ENCODE measurements around the gene P2RY14.

The P2RY14 gene
- long read RNA-seq, donor 1: 0 reads
- long read RNA-seq, donor 2: 0 reads
- long read RNA-seq, donor 3: 0 reads
- long read RNA-seq, donor 4: 0 reads
- long read RNA-seq, donor 5: 0 reads
- long read RNA-seq, donor 6, partial matches to known transcripts: 0 of 1 reads
- long read RNA-seq, donor 6, other reads (novel, unspliced or antisense): 0 of 1 reads
- long read RNA-seq, donor 7: 0 reads
- long read RNA-seq, donor 8, partial matches to known transcripts: 0 of 1 reads
- long read RNA-seq, donor 8, other reads (novel, unspliced or antisense): 0 of 1 reads

DNA sequence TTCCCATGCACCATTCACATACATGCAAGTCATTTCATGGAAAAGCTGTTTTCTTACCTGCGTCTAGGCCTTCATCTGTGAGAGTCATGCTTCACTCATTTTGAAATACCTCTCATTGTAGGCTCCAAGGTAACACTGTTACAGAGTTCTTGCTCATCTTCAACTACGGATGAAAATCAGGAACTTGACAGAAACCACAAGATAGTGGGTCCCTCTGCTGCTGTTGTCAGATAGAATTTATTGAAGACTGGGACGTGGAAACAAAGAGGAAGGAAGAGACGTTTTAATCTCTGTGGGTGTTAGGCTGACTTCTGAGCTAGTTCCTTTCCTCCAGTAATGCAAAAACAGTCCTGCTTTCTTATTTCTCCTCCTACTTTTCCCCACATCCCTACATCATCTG lies at the start of gene P2RY14:
Gene P2RY14 (minus strand): TSS at position 313 of the 400 bp plus-strand sequence. CDS start 64,226 bp downstream, outside the sequence.
- no peak for DNase-seq

DNA sequence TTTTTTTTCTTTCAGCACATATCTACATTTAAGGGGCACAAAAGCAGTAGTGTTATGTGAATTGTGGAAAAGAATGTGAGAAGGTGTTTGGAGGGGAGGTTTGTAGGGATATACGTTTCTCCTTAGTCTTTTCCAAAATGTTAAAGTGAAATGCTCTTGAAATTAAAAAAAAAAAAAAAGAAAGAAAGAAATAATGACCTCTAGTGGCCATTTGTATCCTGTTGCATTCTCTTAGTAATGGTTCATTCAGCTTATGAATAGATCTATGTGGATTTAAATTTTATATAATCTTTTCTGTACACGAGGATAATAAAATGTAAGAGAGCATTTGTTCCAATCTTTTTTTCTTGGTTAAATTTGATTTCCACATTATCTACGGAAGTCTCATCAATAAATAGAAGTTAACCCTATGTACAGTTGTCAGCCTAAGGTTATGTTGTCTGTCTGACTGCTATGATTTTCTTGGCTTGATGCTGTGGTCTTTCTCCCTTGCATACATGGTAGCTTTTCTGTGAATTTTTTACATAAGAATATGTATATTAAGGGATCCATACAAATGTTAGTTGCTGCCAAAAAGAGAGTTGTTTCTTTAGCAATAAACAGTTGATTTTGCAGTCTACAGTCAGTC lies 49.3 kb upstream of the P2RY14 start:
- DNase-seq: no peak

DNA sequence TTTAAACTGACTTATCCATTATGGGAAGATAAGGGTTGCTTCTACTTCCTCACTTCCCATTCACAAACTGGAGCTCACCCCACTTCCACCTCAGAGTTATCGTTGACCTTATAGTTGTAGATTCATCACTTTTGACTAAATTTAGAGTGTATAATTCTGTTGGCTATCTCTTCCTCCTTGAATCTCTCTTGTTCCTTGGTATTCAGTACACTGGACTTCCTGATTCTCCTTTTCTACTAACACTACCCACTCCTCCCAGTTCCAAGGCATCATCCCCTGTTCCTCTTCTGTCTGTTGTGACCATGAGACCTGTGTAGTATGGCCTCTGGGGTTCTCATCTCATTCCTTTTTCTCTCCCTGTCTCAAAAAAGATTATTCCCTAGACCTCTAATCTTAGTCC lies 44.2 kb upstream of the P2RY14 start:
- DNase-seq: no peak

DNA sequence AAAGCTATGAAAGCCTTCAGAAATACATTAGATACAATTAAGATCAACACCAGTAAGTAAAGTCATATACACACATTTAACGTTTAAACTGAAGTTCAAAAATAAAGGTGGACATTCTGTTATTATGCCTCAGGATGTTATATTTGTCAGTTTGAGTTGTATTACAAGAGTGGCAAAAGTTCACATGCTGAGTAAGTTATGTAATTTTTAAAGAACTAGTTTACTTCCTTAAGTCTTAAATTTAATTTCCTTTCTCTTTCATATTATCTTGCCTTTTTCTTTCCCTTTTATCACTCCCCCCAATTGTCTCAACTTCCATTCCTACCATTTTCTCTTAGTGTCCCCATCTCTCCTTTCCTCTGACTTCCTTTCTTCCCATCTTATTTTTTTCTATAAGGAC lies 43.2 kb upstream of the P2RY14 start:
- no peak for DNase-seq

DNA sequence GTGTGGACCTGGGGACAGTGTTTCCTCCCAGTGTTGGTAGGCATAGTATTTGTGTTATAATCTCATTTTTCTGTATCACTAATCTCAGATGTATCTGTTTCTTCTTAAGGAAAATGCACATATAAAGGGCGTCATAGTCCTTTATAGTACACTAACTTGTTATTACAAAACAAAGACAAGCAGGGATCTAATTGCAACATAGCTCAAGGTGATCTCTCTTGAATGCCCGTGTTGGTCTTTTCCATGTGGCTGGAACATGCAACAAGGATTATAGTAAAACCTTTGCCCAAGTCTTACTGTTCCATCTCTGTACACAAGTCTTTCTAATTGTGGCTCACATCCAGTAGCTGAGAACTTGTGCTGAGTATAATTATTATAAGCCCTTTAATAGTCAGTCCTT lies 41.8 kb upstream of the P2RY14 start:
- DNase-seq: no peak

DNA sequence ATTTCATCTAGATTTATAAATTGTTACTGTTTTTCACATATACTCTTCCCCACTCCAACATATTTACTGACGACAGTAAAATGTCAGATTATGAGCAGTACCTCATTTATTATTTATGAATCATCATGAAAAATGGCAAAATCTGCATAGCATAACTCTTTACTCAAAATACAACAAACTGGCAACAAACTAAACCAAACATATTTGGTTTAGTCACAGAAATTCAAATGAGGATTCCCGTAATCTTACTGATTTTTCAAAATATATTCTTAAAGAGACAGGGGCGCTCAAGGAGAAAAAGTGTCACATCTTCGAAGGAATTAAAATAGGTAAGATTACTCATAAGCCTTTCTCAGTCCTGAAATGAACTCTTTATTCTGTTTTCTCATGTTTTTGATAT lies 41.3 kb upstream of the P2RY14 start:
- DNase-seq: no peak

DNA sequence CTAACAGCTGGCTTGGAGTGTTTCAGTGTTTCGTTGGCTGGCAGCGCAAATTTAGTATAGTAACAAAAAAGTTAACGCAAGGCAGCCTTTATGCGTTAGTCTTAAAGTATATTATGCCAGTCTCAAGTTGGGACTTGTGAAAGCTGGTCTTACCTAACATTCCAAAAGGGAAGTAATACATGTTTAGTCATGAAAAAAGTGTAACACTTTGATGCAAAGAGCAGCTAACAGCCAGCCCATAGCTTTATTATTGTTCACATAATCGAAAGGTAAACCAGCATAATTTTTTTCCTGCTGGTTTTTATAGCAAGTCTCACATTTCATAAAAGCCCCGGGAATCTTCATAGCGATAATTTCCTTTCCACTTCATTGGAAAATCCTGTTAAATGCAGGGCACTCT lies 40.6 kb upstream of the P2RY14 start:
- DNase-seq: no peak

DNA sequence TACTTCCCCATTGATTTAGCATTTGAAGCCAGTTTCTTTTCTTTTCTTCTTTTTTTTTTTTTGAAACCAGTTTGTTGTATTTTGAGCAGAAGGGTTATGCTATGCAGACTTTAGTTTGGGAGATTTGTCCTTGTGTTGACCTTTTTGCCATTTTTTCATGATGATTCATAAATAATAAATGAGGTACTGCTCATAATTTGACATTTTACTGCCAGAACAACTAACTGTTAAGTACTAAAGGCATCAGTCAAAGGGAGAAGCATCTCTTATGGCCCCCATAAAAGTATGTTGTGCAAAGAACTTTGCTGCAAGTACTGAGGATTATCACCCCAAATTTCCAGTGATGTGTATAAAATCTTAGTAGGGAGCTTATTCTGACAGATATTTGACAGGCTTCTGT lies 40.0 kb upstream of the P2RY14 start:
- no peak for DNase-seq

DNA sequence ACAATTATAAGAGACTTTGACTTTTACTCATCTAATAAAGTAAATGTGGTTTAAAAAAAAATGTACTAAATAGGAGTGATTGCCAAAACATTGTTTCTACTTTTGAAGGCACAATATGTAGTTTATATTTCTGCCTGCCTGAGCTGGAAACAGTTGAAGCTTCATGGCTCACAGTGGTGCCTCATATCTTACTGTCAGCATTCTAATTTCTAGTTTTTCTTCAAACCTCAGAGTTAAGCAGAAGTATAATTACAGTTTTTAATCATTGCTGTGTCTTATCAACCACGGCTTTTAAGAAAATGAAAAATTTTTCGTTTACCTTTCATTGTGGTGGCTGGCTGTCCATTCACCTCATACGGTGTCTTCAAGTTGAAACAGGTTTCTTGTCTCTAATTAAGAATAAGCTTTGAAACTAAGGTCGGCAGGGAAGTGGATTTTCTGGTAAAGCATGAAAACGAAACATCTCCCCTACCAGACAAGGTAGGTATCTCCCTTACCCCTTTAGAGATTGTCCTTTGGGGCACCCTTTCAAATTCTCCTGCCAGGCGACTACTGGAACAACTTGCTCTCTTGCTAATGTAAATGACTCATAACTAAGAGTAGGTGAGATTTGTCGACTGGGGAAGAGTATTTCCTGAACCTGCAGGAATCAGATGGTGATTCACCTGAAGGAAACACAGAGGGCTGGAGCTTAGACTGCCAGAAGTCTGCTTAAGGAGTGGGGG lies 38.1 kb upstream of the P2RY14 start, which contains the start of gene GPR87:
Gene GPR87 (minus strand): TSS at position 554 of the 725 bp plus-strand sequence. CDS start 16,720 bp downstream, outside the sequence.
- DNase-seq: no peak

DNA sequence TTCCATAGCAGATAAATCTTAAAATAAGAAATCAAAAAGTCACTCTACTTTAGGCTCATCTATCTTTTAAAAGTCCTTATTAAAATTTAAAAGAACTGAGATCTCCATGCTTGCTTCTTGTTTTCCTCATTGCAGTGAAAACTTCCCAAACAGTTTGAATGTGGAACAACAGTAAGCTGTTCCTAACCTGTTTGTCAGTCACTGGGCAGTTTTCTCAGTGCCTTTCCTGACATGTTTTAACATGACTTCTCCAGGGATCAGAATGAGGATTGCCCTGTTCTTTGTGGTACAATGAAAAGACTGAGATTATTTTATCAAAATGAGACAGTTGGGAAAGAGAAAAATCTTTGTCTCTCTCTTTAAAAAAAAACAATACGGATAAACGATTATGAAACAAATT lies 37.5 kb upstream of the P2RY14 start:
- DNase-seq: no peak

DNA sequence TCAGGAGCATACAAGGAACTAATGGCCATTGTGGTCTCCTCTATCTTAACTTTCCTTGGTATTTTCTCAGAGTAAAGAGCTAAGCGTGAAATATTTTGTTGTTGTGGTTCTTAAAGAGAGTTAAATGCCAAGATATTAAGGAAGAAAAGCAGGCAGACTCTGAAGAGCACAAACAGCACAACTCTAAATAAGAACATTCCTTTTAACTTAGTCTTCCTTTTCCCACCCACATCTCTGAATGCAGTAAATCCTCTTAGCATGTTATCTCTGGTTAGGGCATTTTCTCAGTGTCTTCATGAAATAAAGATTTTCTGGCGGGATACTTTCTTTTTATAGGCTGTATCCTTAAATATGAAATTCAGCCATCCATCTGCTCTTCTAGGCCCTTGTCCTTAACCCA lies 36.8 kb upstream of the P2RY14 start:
- no peak for DNase-seq

DNA sequence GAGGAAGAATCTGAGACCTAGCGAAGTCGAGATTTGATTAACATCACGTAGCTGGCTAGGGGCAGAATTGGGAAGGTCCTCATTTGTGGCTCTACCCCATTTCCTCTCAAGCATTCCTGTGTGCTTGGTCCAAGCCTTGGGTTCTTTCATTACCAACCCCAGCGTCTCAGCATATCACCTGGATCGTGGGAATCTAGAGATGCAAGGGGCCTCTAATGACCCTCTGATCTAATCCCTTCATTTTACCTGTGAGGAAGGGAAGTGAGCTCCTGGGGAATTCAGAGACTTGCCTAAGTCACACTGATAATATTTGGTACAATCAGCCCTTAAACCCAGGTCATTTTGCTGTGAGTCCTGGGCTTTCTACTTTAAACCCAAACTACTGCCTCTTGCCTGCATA lies 36.3 kb upstream of the P2RY14 start:
- no peak for DNase-seq

DNA sequence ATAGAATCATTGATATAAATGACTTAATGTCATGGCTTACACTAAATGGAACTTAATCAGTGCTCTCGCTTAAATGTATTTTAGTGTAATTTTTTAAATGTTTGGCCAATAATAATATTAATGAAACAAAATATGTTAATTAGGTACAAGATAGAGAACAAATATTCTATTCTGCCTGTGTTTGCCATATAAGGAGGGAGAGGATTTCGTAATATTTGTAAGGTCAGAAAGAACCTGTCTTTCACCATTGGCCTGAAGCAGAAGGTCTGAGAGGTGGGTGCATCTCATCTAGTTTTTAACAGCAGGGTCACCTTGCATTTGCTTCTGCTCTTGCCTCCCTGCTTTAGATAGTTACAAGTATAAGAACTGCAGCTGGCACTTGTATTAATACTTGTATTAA lies 35.8 kb upstream of the P2RY14 start:
- no peak for DNase-seq

DNA sequence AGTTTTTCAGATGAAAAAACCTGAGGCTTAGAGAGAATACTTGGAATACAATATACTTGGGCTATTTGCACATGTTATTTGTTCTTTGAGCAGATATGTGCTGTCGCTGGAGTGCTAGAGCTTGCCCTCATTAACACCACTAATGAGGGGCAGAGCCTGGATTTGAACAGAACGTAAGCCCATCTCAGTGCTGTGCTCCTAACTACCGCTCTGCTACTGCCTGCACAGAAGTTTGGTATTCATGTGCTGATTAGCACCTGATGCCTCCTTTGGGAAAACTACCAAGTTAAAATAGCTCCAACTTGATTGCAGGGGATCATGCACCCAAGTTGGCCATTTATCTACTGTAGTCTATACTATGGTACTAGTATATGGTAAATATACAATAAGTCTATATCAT lies 34.6 kb upstream of the P2RY14 start:
- no peak for DNase-seq

DNA sequence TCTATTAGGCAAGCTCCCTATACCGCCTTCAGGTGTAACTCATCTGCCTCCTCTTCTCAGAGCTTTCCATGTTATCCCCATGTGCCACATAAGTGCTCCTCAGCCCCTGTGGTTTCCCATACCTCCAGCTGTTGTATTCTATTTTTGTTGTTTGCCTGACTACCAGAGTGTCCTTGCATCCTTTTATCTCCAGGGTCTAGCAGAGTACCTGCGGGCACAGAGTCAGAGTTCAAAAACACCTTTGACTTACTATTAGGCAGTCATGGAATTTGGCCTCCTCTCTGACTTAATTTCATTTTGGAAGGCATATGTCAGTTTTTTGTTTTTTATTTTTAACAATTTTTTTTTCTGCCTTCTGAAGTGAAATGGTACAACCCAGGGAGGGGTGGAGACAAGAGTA lies 31.2 kb upstream of the P2RY14 start:
- no peak for DNase-seq

DNA sequence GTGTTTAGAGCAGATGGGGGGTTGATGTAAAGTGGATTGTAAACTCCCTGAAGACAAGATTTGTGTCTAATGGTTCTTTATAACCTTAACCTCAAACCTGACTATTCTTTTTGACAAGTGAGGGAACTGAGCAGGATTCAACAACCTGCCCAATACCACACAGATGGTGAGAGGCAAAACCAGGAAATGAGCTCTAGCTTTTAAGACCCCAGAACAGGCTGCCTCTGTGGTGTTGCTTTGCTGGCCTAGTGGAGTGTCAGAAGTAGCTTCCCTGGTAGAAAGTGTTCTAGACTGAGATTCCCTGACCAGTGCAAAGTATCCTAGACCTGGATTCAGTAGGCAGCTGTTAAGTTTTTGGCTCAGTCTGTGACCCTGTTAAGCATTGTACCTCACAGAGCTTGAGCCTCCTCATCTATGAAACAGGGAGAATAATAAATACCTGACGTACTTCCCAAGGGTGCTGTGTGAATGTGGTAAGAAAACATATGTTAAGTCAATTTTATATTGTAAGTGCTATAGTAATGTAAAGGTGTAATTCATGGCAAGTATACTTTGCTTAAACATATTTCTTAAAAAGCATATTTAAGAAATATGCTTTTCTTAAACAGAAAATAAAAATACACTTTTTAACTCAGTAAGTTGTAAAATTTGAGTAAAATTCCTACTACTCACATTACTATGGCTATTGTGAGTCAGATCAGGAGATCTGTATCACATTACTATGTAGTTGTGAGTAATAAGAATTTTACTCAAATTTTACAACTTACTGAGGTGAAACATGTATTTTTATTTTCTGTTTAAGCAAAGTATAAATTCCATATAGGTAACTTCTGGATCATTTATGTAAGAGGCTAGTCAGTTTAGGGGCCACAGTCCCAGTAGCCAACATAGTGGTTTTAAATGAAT lies 29.5 kb upstream of the P2RY14 start:
- no peak for DNase-seq

DNA sequence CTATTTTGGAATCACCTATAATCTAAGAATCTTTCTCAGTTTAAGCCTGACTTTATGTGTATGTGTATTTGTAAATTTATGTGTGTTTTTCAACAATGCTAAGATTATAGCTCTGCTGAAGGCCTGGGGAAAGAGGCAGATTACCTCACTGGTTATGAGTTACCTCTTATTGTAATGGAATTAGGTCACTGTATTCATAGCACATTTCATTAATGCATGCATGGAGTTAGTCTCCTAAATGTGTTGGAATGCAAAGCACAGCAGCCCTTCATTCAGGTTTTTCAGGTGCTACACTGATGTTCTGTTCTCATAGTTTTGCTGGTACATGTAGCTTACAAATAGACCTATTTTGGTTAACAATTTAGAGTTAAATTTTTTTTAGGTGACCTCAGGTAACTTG lies 28.8 kb upstream of the P2RY14 start:
- DNase-seq: no peak

DNA sequence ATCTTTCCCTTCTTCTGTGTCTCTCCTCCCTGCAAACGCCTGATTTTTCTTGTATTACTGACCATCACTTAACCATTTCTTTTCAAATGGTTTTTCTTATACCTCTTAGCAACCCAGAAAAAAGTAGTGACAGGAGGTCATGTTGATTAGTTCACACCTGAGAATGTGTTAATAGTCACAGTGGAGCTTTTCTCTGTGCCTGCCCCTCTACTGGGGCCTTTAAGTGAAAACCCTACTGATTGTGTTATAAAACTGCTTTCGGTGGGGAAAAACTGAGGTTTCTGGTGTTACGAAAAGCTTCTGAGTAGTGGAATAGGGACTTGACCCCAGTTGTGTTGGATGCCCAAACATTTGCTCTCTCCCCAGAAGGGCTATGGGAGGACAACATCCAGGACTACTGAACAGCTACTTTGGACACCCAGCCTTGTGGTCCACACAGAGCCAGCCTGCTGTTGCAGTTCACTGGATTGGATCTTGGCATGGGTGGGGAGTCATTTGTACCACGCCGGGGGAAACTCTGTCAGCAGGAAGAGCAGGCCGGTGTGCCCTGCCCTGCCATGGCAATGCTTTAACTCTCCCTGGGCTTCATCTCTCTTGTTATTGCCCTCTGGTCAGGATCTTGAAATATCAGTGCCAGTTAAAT lies 27.9 kb upstream of the P2RY14 start:
- DNase-seq: no peak

DNA sequence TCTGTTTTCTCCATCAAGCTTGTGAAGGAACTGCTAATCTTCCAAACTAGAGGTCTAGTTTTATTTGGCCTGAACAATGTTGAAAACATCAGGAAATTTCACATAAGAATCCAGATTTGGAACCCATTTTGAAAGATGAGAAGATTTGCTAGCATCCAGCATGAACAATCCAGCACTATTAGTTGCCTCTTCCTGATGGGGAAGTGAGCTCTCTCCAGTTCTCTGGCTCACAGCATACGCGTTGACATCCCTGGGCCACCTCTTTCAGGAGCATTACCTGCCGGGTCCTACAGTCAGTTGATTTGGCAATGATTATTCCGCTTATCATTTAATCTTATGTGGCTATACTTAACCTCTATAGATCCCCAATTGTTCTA lies 27.4 kb upstream of the P2RY14 start:
- no peak for DNase-seq

DNA sequence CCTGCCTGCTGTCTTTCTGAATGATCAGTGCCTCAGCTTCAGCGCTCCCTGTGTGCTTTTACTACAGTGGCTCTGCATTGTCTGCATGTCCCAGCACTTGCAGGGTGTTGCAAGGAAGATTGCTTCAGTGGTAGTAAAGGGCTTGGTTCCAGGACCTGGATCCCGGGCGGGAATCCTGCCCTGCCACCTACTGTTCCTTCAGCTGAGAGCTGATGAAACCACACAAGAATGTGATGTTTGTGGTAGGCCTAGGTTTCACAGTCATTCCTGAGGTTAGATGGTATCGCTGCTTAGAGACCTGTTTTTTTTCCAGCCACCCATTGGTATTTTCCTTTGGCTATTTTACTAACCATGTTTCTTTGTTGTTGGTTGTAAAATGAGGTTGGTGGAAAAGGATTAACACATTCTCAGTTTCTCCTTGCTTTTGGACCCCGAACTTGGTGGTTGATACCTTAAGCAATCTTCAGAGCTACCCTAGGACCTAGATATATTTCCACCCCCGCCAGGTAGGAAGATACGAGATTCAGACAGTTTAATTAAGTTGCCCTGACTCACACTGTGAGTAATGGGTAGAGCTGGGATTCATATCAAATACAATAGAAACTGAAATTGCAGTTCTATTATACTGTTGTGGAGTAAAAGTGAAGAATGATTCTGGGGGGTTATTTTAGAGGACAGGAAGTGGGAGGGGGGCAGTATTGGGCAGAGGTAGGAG lies 26.9 kb upstream of the P2RY14 start:
- DNase-seq: no peak

DNA sequence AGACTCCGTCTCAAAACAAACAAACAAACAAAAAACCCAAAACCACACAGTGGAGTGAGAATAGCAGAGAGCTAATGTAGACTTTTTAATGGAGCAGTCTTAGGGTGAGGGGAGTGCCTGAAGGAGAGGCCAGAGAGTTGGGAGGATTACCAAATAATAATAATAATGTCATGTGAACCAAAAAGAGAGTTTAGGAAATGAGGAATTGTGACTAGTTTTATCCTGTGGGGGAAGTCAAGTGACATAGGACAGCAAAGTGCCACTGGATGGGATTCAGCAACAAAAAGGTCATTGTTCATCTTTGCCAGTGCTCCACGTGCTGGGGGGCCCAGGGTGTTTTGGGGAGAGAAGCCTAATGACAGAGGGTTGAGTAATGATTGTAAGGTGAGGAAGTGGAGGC lies 25.4 kb upstream of the P2RY14 start:
- DNase-seq: no peak
